GM15510 (cell line): ENCODE results near the gene MTIF2.

Experiments
- POLR2A ChIP-seq: IDR thresholded peaks from 3 replicates; pipeline ENCODE4 v1.6.1; 2011; ENCODE audit warnings: borderline replicate concordance; ENCODE audit not compliant: insufficient read length; ENCODE audit errors: extremely low read depth

MTIF2 gene

DNA sequence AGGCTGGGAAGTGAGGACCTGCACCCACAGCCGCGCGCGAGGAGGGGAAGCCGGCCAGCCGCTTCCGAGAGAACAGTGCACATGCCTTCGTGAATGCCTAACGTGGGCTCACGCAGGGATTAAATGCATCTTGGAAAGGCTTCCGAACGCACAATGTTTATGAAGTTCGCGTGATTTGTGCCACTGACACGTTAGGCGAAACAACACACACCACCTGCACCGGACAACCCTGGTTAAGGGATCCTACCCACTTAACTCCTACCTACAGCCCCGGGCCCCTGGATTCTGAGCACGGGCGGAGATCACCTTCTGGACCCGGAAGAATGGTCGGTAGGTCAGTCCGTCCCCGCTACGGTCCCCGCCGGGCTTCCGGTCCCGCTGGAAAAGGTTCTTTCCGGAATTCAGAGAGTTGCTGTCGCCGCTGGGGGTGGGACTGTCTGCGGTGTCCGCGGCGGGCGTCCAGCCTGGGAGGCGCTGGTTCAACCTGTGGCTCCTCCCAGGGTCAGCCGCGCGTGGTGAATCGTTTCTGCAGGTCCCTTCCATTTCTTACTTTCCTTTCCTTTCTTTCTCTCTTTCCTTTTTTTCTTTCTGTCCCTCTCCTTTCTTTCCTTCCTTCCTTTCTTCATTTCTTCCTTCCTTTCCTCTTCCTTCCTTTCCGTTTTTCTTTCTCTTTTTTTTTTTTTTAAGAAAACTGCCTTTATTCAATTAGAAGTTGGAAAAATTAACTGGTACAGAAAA, at the start of gene MTIF2:
MTIF2 (minus strand) TSS at position 325 of the 738 bp plus-strand sequence. CDS start 5,373 bp downstream, outside the sequence.
- TF ChIP-seq POLR2A, result peak; percentile 95

DNA sequence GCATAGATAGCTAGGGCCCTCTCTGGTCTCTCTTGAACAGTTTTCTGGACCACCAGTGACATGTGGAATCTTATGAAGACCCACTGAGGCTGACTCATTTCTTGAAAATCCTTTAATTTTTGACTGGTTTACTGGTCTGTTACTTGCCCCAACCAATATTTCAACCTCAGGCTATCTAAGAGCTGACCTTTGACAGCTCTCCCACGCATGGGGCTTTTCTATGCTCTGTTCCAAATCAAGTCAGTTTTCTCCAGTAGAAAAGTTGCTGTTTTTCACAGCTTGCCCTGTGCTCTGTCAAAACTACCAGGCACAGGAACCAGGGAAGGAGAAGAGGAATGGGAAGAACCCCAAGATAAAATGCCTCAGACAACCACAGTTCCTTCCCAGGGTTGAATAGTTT, 46.0 kb upstream of the MTIF2 start:
- TF ChIP-seq POLR2A, result no peak

DNA sequence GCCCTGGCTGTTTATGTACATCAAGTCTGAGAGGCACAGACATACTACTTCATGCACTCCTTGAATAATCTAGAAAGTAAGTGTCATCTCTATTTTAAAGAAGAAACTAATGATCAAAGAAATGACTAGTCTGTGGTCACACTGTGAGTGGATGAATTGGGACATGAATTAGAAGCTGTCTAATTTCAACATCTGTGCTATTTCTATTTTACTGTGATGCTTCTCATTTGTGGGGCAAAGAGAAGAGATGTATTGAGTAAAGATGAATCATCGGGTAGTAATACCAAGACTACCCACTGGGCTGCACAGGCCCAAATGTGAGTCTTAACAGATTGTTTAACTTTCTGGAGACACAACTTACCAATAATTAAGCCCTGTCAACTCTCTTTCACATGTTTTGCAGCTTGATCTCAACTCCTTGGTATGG, 42.4 kb upstream of the MTIF2 start:
- TF ChIP-seq POLR2A, result no peak

DNA sequence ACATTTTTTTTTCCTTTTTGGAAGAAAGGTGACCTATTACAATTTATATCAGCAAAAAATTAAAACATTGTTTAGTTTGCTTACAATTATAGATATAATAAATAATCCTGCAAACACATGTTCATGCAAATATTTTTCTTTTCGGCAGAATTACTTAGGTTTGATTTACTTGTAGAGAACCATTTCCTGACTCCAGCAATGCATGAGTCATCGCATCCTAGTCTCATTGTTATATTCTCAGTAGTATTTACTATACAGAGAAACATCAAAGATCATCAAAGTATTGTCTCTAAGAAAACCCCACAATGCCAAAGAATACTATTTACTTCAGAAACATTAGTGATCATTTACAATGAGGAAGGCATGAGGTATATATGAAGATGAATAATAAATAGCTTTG, 40.4 kb upstream of the MTIF2 start:
- no peak for TF ChIP-seq POLR2A

GRCh38 chr2:55302241-55302640, 33.2 kb upstream of the MTIF2 start:
- TF ChIP-seq POLR2A, result no peak

DNA sequence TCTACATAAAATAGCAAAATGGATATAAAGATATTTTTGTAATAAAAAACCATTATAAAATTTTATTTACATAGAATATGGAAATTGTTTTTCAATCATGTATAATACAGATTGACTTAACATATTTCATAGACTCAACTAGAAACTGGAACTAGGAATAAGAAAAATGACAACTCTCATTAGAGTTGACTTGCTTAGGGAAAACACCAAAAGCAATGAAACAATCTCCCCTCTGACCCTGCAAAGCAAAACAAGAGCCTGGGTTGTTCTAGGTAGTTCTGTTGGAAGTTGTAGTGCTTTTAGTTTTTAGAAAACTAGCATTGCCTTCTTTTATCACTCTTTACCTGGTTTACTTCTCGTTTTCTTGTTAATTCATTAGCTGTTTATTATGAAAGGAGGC, 32.2 kb upstream of the MTIF2 start:
- no peak for TF ChIP-seq POLR2A

DNA sequence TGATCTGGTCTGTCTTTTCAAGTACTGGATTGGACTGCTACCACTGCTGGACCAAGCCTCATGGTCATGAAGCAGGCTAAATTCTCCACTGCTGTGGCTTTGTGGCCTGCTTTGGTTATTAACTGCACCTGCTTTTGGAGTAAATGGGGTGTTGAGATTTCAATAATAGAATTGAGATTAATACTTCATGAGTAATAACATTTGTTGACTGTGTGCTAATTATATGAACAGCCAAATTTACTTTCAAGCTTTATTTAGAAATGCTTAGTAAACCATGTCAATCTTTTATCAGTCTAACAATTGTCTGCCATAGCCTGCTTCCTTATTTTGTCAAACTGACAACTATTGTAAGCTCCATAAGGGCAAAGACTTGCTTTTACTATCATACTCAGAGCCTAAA, 27.4 kb upstream of the MTIF2 start:
- TF ChIP-seq POLR2A, result no peak

DNA sequence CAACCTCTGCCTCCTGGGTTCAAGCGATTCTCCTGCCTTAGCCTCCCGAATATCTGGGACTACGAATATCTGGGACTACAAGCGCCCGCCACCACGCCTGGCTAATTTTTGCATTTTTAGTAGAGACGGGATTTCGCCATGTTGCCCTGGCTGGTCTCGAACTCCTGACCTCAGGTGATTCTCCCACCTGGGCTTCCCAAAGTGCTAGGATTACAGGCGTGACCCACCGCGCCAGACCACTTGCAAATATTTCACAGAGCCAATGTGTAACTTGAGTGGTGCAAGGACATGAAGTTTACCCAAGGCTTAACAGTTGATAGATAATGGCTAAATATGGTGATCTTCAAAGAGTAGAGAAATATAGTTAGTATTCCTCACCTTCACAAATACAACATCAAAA, 14.1 kb upstream of the MTIF2 start:
- no peak for TF ChIP-seq POLR2A

GRCh38 chr2:55282110-55282917, 13.3 kb upstream of the MTIF2 start:
- peak; percentile 91 for TF ChIP-seq POLR2A

DNA sequence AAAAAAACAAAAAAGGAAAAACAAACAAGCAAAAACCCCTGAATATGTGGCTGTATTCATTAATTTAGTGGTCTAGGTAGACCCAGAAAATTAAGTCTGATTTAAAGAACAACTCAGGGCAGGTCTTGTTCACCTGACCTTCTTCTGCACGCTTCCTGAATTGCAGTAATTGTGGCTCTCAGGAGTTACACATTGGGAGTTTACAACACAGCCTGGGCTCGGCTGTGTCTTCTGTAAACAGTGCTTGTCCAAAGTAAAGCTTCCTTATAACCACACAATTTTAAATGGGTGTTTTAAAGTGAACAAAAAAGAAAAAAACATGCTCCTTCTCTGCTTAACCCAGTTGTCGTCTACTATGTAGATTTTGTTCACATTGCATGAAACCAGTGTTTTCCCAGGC, 8.3 kb upstream of the MTIF2 start:
- no peak for TF ChIP-seq POLR2A

DNA sequence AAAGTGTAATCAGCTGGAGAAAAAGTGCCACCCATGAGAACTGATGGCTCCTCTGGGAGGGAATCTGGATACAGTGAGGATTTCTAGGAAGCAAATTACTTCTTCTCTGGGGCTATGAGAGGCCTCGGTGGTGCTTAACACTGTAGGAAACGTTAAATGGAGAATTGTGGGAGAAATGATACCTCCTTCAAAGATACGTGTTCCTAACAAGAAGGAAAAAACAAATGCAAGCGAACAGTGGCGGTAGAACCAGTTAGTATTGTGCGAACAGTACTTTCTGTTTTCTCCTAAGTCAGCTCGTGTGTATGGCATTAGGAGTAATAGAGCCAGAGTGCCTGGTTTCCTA, 587 bp upstream of the MTIF2 start:
- no peak for TF ChIP-seq POLR2A

- TF ChIP-seq POLR2A, result no peak
Observed at GRCh38 chr2:55268288-55268906, 634 bp downstream of the MTIF2 start.

DNA sequence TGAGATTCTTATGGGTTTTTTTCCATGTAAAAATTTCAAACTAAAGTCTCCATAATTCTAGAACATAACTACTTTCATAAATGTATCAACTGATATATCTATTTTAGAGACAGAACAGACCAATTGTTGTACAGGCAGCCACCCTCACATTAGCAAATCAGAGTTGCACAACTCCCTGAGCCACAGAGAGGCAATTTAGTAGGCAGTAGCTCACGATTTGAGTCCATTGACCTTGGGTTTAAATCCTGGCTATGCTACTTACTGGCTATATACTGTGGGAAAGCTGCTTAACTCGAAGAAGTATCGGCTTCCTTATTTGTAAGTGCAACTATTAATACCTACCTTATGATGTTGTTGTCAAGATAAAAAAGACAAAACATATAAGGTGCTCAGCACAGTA, 16.2 kb downstream of the MTIF2 start:
- no peak for TF ChIP-seq POLR2A

GRCh38 chr2:55247025-55247424, 22.0 kb downstream of the MTIF2 start:
- TF ChIP-seq POLR2A, result no peak

DNA sequence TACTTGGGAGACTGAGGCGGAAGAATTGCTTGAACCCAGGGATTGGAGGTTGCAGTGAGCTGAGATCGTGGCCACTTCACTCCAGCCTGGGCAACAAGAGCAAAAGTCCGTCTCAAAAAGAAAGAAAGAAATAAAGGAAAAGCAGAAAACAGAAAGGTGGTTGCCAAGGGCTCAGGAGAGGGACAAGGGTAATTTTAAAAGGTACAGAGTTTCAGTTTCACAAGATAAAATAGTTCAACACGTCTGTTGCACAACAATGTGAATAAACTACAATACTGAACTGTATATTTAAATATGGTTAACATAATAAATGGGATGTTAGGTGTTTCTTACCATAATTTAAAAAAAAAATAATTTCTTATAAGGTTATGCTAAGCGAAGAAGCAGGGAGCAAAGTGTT, 23.6 kb downstream of the MTIF2 start:
- no peak for TF ChIP-seq POLR2A

DNA sequence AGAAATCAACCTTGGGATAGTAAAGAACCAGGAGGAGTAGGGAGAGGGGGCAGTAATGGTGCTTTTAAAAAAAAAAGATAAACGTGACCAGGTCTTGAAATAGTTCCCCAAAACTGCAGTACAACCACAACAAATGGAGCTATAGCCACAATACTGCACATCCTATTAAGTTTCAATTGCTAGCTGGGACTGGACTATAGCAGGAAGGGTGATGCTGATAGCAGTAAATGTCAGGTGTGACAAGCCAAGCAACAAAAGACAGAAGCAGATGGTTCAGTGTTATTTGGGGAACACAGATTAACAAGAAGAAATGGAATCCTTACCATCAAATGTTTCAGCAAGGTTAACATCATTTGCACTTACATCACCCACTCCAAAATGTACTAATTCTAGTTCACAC, 26.4 kb downstream of the MTIF2 start:
- TF ChIP-seq POLR2A, result no peak

DNA sequence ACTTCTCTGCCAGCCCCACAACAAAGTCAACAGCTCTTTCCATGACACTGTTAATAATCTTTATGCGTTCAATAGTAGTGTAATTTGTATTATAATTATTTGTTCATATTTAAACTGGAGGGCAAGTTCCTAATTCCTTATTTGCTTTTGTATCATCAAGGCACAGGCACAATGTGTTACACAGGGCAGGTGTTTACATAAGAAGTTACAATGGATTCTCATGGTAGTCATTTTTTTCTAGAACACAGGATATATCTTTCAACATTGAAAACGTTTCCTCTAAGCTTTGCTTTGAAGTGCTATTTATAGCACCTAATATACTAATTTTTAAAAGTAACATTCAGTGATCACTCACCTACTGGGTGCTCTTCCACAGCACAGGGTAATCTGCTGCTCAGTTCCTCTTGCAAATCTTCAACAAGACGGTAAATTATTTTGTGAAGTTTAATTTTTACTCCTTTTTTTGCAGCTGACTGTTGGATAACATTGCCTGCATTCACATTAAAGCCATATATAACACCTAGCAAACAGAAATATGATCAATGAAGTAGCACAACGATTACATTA, 29.3 kb downstream of the MTIF2 start:
- TF ChIP-seq POLR2A, result no peak
